Measurements from ENCODE around the gene CCDC57.
A peak's percentile ranks its signal among the peaks of the same experiment; 100 is the strongest.
"Not testable (repeated sequence)": the region's sequence is repeated elsewhere in the genome, so short reads cannot be mapped to it uniquely, and the experiment has no call there.

CCDC57 gene

DNA sequence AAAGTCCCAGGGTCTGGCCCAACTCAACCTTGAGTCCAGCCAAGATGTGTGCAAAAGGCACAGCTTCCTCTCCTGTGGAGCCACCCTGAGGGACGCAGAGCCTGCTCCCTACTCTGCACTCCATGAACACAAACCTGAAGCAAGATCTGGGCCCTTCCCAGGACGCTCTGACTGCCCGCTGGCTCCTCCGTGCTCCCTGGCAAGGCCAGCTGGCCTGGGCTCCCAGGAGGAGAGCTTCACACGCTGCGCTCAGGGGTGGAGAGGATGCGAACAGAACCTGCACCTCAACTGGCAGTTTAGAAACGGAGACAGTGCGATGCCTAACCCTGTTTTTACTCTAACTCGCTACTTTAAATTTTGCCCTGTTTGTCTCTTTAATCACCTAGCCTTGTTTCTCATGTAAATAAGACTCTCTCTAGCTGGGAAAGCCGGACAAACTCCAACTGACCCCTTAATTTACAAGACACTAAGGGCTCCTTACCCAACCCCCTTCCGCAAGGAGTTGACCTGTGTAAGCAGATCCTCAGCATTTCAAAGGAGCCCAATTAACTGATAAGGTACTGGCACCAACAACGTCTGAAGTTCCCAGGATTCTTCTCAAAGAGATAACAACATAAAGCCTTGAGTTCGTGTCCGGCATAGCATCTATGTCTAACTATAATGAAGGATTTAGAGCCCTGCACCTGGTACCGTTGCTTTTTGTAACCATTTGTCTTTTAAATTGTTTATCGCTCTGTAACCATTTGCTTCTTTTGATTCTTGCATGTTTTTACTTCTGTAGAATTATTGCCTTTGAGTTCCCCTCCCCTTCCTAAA lies 38.4 kb downstream of the CCDC57 start:
- DNase-seq = not testable (repeated sequence)

GRCh38 chr17:82173351-82174041 lies 39.1 kb downstream of the CCDC57 start:
- no peak for DNase-seq

GRCh38 chr17:82172486-82173160 lies 40.0 kb downstream of the CCDC57 start:
- no peak for DNase-seq

DNA sequence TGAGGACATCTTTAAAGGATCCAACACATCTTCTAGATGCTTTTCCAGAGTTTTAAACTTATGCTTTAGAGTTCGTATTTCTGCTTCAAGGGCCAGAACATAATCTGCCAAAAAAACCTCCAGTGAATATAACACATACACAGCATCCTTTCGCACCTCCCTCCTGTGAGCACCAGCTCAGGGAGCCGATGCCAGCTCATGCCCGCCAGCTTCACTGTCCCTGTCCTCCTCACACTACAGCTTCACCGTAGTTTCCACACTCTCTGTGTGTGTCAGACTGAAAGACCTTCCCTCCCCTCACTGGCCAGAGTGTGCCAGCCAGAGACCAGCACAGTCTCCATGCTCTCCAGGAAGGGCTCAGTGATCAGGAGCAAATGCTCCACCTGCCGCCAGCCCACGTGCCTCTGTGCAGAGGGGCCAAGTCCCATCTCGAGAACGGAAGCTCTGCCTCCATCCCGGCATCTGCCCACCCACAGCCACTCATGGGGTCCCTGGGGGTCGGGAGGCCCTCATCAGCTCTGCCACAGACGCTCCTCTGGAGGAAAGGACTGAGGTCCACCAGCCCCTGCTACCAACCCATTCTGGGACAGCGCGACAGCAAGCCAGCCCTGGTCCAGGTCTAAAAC lies 40.8 kb downstream of the CCDC57 start:
- DNase-seq = no peak

DNA sequence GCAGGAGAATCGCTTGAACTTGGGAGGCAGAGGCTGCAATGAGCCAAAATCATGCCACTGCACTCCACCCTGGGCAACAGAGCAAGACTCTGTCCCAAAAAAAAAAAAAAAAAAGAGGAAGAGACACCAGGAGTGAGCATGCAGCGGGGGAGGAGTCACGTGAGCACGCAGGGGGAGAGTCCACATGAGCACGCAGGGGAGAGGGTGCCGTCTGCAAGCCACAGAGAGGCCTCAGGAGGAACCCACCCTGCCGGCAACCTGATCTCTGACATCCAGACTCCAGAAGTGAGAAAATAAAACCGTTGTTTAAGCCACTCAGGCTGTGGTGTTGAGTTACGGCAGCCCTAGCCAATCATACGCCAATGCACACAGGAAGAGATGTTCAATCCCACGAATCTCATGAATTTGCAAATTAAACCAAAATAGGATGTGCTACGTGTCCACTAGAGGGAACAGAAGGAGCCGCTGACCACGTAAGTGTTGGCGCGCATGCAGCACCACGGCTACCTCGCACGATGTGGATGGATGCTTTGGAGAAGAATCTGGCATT lies 42.2 kb downstream of the CCDC57 start:
- no peak for DNase-seq

DNA sequence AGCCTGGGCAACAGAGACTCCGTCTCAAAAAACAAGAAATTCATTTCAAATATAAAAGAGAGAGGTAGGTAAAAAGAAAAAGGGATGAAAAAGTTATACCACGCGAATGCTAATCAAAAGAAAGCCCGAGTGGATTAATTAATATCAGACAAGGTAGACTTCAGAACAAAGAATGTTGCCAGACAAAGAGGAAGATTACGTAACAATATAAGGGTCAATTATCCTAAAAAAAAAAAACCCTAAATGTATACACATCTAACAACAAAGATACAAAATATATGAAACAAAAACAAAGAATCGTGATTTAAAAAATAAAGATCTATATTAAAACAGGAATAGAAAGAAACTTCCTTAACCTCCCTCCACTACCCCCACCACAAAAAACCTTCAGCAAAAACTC lies 44.1 kb downstream of the CCDC57 start:
- no peak for DNase-seq

DNA sequence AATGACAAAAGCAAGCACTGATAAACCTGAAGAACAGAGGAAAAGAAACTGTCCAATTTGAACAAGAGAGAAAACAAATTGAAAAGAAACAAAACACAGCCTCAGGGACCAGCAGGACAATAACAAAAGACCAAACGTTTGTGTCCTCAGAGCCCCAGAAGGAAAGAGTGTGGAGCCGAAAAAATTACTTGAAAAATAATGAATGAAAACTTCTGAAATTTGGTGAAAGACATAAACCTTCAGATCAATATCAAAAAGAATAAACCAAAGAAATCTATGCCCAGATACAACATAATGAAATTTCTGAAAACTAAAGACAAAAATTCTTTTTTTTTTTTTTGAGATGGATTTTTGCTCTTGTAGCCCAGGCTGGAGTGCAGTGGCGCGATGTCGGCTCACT lies 45.6 kb downstream of the CCDC57 start:
- no peak for DNase-seq

DNA sequence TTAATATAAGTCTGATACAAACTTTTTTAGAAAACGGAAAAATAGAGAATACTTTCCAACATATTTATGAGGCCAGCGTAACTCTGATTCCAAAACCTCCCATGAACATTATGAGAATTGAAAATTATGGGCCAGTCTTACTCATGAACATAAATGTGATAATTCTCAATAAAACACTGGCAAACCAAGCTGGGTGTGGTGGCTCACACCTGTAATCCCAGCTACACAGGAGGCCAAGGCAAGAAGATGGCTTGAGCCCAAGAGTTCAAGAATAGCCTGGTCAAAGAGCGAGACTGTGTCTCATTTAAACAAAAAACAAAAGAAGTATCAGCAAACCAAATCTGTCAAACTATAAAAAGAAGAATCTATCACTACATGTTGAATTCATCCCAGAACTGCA lies 47.8 kb downstream of the CCDC57 start:
- DNase-seq = no peak

DNA sequence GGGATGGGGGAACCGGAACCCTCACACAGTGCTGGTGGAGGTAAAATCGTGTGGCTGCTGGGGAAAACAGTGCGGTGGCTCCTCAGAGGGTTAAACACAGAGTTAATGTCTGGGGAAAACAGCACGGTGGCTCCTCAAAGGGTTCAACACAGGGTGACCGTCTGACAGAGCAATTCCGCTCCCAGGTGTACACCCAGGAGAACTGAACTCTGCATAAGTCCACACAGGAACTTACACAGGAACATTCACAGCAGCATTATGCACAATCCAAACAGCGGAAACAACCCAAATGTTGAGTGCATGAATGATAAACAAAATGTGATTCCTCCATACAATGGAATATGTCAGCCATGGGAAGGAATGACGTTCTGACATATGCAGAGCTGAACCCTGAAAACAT lies 51.4 kb downstream of the CCDC57 start:
- no peak for DNase-seq

- no peak for DNase-seq
Observed at GRCh38 chr17:82160075-82160474, 52.6 kb downstream of the CCDC57 start.

GRCh38 chr17:82158825-82159224 lies 53.8 kb downstream of the CCDC57 start:
- DNase-seq = no peak

- no peak for DNase-seq
Observed at GRCh38 chr17:82157046-82158035, 55.3 kb downstream of the CCDC57 start.

DNA sequence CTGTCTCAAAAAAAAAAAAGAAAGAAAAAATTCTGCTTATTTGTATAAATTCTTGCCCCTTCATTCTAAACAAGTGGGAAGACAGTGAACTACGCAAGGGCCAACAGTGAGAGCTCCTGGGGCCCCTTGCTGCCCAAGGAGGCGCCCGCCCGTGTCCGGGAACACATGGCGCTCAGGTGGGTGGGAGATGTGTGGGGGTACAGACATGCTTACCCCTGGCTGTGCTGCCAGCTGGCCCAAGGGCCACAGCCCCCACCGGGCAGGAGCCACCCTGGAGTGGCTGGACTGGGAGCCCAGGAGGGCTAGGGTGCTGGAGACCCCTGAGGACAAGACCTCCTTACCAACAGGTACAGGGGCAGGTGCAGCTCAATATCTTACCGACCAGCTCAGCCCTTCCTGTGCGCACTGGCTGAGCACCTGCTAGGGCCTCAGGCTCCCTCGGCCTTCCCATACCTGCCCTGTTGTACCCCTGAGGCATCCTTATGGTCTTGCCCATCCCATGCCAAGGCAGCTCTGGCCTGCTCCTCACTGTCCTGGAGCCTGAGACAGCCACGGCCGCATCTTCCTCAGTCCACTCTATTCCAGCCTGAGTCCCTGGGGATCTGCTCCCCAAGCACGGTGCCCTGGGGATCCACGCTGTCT lies 56.2 kb downstream of the CCDC57 start:
- DNase-seq = no peak

DNA sequence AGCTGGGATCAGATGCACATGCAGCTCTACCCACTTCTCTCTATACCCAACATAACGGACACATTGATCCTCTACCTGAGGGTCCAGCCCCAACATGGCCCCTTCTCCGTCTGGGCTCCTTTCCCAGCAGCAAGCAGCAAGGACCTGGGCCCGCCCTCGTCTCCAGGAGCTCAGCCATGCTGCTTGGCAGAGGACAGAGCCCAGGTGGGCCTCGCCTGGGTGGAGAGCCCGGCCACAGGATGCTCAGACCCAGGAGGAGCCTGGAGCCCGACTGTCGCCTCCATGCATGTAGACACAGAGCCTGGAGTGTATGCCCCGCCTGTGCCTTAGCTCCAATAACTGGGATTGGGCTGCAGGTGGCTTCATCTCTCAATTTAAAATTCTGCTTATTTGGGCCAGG lies 57.0 kb downstream of the CCDC57 start:
- no peak for DNase-seq

GRCh38 chr17:82154881-82155331 lies 57.7 kb downstream of the CCDC57 start:
- DNase-seq = no peak

DNA sequence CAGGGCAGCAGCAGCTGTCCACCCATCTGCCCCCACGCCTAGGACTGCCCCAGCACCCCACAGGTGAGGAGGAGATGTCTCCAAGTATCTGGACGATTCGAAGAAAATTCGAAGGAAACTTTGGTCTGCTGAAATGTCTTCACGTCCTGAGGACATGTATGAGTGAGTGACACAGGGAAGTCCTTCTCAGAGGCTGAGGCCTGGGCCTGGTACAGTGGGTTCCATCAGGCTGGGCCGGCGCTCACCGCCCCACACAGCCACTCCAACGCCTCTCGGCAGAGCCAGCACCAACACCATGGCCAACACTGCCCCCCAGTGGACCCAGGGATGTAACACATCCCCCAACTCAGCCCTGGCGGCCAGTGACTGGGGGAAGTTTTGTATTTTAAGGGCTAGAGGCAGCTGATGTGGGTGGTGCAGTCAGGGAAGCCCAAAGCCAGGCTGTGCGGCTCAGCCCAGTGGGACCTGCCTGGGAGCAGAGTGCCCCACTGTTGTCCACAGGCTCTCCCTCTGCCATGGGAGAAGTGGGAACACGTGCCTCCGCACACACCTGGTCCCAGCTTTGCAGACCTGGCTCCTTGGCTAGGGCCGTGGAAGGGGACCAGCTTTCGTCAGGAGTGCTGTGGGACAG lies 58.8 kb downstream of the CCDC57 start:
- DNase-seq = peak; percentile 84

DNA sequence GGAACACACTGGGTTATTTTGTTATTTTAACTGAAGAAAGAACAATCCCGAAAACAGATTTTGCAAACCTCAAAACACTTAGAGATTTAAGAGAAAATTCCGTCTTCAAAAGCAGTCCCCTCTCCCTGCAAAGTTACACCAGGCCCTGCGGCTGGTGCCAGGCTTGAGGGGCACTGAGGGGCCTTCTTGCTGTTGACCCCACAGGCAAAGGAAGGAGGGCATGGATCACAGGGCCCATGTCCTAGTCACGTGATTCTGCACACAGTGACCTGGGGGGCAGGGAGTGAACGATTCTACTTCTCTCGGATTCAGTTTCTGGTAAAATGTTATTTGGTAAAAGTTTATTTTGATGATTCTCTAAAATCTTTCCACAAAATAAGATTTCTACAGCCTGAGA lies 59.3 kb downstream of the CCDC57 start:
- DNase-seq = no peak

DNA sequence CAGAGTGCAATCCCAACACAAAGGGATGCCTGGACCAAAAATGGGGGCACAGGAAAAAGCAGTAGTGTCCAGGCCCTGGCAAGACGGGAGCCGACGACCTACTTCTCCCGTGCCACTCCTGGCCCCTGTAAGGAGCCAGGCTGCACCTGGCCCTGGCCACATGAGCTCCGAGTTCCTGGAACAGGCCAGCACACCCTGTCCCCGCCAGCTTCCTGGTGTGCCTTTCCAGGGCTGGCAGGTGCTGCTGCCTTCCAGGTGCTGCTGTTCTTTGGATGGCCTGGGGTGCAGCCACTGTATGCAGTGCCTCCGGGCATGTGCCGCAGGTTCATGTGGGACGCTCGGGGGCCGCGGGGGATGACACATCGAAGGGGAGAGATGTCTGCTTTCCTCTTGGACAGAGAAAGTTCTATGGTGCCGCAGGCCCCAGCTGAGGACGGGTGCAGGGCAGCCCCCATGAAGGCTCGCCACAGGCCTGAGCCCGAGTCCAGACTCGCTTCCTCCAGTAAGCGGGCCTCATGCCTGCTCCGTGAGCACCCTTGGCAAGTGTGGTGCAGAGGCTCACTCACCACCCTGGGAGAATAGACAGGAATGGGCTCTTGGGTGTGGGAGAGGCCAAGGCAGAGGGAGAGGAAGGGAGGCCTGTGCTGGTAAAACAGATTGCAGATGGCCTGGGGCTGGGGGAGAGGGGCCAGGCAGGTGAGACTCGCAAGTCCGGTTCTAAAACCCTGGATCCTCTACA lies 59.9 kb downstream of the CCDC57 start:
- DNase-seq = no peak

DNA sequence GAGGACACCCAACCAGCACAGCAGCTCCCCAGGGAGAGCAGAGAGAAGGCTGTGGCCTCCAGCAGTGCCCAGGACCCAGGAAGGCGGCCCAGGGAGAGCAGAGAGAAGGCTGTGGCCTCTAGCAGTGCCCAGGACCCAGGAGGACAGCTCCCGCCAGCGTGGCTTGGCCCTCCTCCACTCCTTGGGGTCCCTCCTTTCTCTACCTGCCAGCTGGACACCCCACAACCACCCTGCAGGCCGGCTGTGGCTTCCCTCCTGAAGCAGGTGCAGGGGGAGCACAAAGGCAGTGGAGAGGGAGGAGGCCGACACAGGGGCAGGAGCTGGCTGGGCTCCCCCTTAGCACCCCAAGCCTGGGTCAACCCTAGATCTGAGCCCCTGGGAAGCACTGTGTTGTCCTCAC lies 60.5 kb downstream of the CCDC57 start:
- no peak for DNase-seq

All from activated CD4-positive, alpha-beta T cell treated with anti-CD3 and anti-CD28 coated beads, Interleukin-10, Interleukin-2, amounts not matched to agents 100 ng/mL and 50 ng/mL, durations not matched to agents 16 hours and 8 hours (primary cell).